ENCODE measurements around the gene SSH2.

Gene SSH2

GRCh38 chr17:29911641-29912177 is 18.3 kb downstream of the SSH2 start:
- no peaks in the 10 kb centered on the region for H4K20me1 ChIP-seq (ENCODE audit: insufficient read depth, low read length)
- H3K4me1 ChIP-seq (ENCODE audit: low read length): peaks cover 10% of the 10 kb centered on the region; the same call in 1 of the 2 replicates
- no peak overlapping the region for H3K4me2 ChIP-seq (ENCODE audit: low read depth, low read length)
- no peaks in the 10 kb centered on the region for H3K9me3 ChIP-seq (replicated peaks; ENCODE audit: insufficient read depth, low read length)
- no peak overlapping the region for H3K27ac ChIP-seq (ENCODE audit: low read length)
- H3F3A ChIP-seq (ENCODE audit: insufficient read depth, low read length): no peaks in the 10 kb centered on the region
- H2AFZ ChIP-seq (ENCODE audit: low read length): no peak overlapping the region
- H3K9me2 ChIP-seq (replicated peaks; ENCODE audit: insufficient read depth, low read length): no peaks in the 10 kb centered on the region
- H3K27me3 ChIP-seq (replicated peaks; ENCODE audit: insufficient read depth, low read length): no peaks in the 10 kb centered on the region
- no peak for DNase-seq
- no peaks in the 10 kb centered on the region for H3K36me3 ChIP-seq (replicated peaks; ENCODE audit: insufficient read depth, low read length)
- no peak overlapping the region for H3K4me3 ChIP-seq (ENCODE audit: low read length)
- no peak overlapping the region for H3K9ac ChIP-seq (ENCODE audit: low read length)
- TF ChIP-seq EZH2 (optimal IDR thresholded peaks at IDR 0.05; ENCODE audit: low read depth, low read length) (no peak), CTCF (IDR thresholded peaks at IDR 0.05; ENCODE audit: low read length) (no peak), EZH2phosphoT487 (IDR thresholded peaks at IDR 0.05; ENCODE audit: low read length) (no peak)
- peaks cover 71% of the 10 kb centered on the region for H3K79me2 ChIP-seq (ENCODE audit: low read length)

- Histone ChIP-seq H3K4me3 (ENCODE audit: low read length) (no peak overlapping the region), H3K27me3 (replicated peaks; ENCODE audit: insufficient read depth, low read length) (no peaks in the 10 kb centered on the region), H3K9ac (ENCODE audit: low read length) (no peak overlapping the region), H3F3A (ENCODE audit: insufficient read depth, low read length) (no peaks in the 10 kb centered on the region), H3K79me2 (ENCODE audit: low read length) (peaks cover 82% of the 10 kb centered on the region), H3K27ac (ENCODE audit: low read length) (no peak overlapping the region), H2AFZ (ENCODE audit: low read length) (no peak overlapping the region), H3K9me3 (replicated peaks; ENCODE audit: insufficient read depth, low read length) (no peaks in the 10 kb centered on the region), H4K20me1 (ENCODE audit: insufficient read depth, low read length) (no peaks in the 10 kb centered on the region), H3K9me2 (replicated peaks; ENCODE audit: insufficient read depth, low read length) (no peaks in the 10 kb centered on the region), H3K4me2 (ENCODE audit: low read depth, low read length) (no peak overlapping the region), H3K36me3 (replicated peaks; ENCODE audit: insufficient read depth, low read length) (no peaks in the 10 kb centered on the region), H3K4me1 (ENCODE audit: low read length) (no peaks in the 10 kb centered on the region)
- no peak for TF ChIP-seq CTCF (IDR thresholded peaks at IDR 0.05; ENCODE audit: low read length)
- no peak for TF ChIP-seq EZH2phosphoT487 (IDR thresholded peaks at IDR 0.05; ENCODE audit: low read length)
- no peak for TF ChIP-seq EZH2 (optimal IDR thresholded peaks at IDR 0.05; ENCODE audit: low read depth, low read length)
- DNase-seq: no peak
These were observed 20.6 kb downstream of the SSH2 start for GRCh38 chr17:29909236-29910003.

GRCh38 chr17:29906969-29907368 is 23.1 kb downstream of the SSH2 start:
- Histone ChIP-seq H3K4me3 (ENCODE audit: low read length) (no peak overlapping the region), H2AFZ (ENCODE audit: low read length) (no peak overlapping the region), H3K9ac (ENCODE audit: low read length) (no peak overlapping the region), H3K36me3 (replicated peaks; ENCODE audit: insufficient read depth, low read length) (no peaks in the 10 kb centered on the region), H3F3A (ENCODE audit: insufficient read depth, low read length) (no peaks in the 10 kb centered on the region), H3K27ac (ENCODE audit: low read length) (no peak overlapping the region), H4K20me1 (ENCODE audit: insufficient read depth, low read length) (no peaks in the 10 kb centered on the region), H3K9me3 (replicated peaks; ENCODE audit: insufficient read depth, low read length) (no peaks in the 10 kb centered on the region), H3K4me2 (ENCODE audit: low read depth, low read length) (no peak overlapping the region), H3K79me2 (ENCODE audit: low read length) (peaks cover 85% of the 10 kb centered on the region), H3K9me2 (replicated peaks; ENCODE audit: insufficient read depth, low read length) (no peaks in the 10 kb centered on the region), H3K4me1 (ENCODE audit: low read length) (no peaks in the 10 kb centered on the region), H3K27me3 (replicated peaks; ENCODE audit: insufficient read depth, low read length) (no peaks in the 10 kb centered on the region)
- DNase-seq: no peak
- TF ChIP-seq EZH2phosphoT487 (IDR thresholded peaks at IDR 0.05; ENCODE audit: low read length): no peak
- no peak for TF ChIP-seq EZH2 (optimal IDR thresholded peaks at IDR 0.05; ENCODE audit: low read depth, low read length)
- TF ChIP-seq CTCF (IDR thresholded peaks at IDR 0.05; ENCODE audit: low read length): no peak
